ENCODE measurements around the gene CTNNA3.

DNA sequence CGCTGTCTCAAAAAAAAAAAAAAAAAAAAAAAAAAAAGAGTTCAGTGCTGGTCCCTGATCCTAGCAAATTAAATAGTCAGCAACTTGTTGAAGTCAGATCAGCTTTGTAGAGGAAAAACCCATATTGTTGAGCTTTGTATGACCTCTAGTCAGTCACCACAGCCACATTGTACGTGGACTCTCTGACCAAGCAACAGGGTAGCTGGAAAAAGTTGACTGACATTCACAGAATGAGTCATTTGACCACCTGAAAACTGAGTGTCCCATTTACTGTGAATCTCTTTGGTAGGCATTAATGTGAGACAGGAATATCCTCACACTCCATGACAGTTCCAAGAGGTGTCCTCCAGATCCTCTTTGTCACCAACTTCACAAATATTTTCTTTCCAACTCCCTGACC lies 399.1 kb downstream of the CTNNA3 start:
- TF ChIP-seq, protein P1, sequence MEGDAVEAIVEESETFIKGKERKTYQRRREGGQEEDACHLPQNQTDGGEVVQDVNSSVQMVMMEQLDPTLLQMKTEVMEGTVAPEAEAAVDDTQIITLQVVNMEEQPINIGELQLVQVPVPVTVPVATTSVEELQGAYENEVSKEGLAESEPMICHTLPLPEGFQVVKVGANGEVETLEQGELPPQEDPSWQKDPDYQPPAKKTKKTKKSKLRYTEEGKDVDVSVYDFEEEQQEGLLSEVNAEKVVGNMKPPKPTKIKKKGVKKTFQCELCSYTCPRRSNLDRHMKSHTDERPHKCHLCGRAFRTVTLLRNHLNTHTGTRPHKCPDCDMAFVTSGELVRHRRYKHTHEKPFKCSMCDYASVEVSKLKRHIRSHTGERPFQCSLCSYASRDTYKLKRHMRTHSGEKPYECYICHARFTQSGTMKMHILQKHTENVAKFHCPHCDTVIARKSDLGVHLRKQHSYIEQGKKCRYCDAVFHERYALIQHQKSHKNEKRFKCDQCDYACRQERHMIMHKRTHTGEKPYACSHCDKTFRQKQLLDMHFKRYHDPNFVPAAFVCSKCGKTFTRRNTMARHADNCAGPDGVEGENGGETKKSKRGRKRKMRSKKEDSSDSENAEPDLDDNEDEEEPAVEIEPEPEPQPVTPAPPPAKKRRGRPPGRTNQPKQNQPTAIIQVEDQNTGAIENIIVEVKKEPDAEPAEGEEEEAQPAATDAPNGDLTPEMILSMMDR (IDR thresholded peaks at IDR 0.05): no peak
- no peak for TF ChIP-seq POLR2A (IDR thresholded peaks at IDR 0.05)
